GM23338 (cell line): ENCODE data around the gene CEMIP2. TPM values are rescaled to one million over a fixed set of nuclear protein-coding genes. Genes with fewer than 3 reads are reported as not detected.

Experiments
- ATAC-seq: fragments of 200-7000 bp; cut with Tn5 transposase; 3 replicates; pipeline ENCODE4 v1.9.1; 2020
- DNase-seq: peaks from one replicate; pipeline ENCODE4 v3.0.0-alpha.2; 2015; ENCODE audit warnings: low spot score
- H2AFZ ChIP-seq: fragments of 200-600 bp; sonication (generic); 2 replicates; pipeline ENCODE4 v1.8.0; 2016; ENCODE audit warnings: antibody characterized with exemption, mild to moderate bottlenecking, moderate library complexity
- H3F3A ChIP-seq: fragments of 200-600 bp; sonication (generic); replicated peaks from 2 replicates; pipeline ENCODE4 v1.8.0; 2017; ENCODE audit warnings: antibody characterized with exemption, mixed run types, low read depth
- H3K27ac ChIP-seq: fragments of 200-600 bp; sonication (generic); 2 replicates; pipeline ENCODE4 v1.6.1; 2016; ENCODE audit warnings: low read depth
- H3K27me3 ChIP-seq: fragments of 200-600 bp; sonication (generic); 2 replicates; pipeline ENCODE4 v1.8.0; 2016; ENCODE audit warnings: mild to moderate bottlenecking, mixed run types, moderate library complexity; ENCODE audit not compliant: insufficient read depth
- H3K36me3 ChIP-seq: fragments of 200-600 bp; sonication (generic); 2 replicates; pipeline ENCODE4 v1.8.0; 2016; ENCODE audit warnings: mild to moderate bottlenecking; ENCODE audit not compliant: insufficient read depth
- H3K4me1 ChIP-seq: fragments of 200-600 bp; sonication (generic); 2 replicates; pipeline ENCODE4 v1.8.0; 2016; ENCODE audit warnings: mild to moderate bottlenecking, moderate library complexity; ENCODE audit not compliant: insufficient read depth
- H3K4me2 ChIP-seq: fragments of 200-600 bp; sonication (generic); 2 replicates; pipeline ENCODE4 v1.7.1; 2017; ENCODE audit warnings: mixed run types
- H3K4me3 ChIP-seq: fragments of 200-600 bp; sonication (generic); 2 replicates; pipeline ENCODE4 v1.6.1; 2016; ENCODE audit warnings: mixed run types
- H3K79me2 ChIP-seq: fragments of 200-600 bp; sonication (generic); replicated peaks from 2 replicates; pipeline ENCODE4 v1.8.0; 2017; ENCODE audit warnings: mild to moderate bottlenecking; ENCODE audit not compliant: insufficient read depth
- H3K9me2 ChIP-seq: fragments of 200-600 bp; sonication (generic); 2 replicates; pipeline ENCODE4 v1.8.0; 2017; ENCODE audit not compliant: insufficient read depth
- H4K20me1 ChIP-seq: fragments of 200-600 bp; sonication (generic); replicated peaks from 2 replicates; pipeline ENCODE4 v1.8.0; 2017; ENCODE audit warnings: mild to moderate bottlenecking; ENCODE audit not compliant: insufficient read depth
- H3K27ac Mint-ChIP-seq: 2 replicates; pipeline ENCODE4 v1.8.0; 2020; ENCODE audit warnings: inconsistent platforms, mild to moderate bottlenecking, moderate library complexity, mixed read lengths
- H3K27me3 Mint-ChIP-seq: 3 replicates; pipeline ENCODE4 v1.8.0; 2022; ENCODE audit warnings: low read depth, mild to moderate bottlenecking, moderate library complexity, mixed read lengths, inconsistent platforms; ENCODE audit not compliant: insufficient read depth, poor library complexity
- H3K36me3 Mint-ChIP-seq: 3 replicates; pipeline ENCODE4 v1.8.0; 2021; ENCODE audit warnings: low read depth, mild to moderate bottlenecking, inconsistent platforms, moderate library complexity, mixed read lengths
- H3K4me1 Mint-ChIP-seq: 3 replicates; pipeline ENCODE4 v1.8.0; 2020; ENCODE audit warnings: mild to moderate bottlenecking, inconsistent platforms, mixed read lengths
- H3K4me3 Mint-ChIP-seq: 3 replicates; pipeline ENCODE4 v1.8.0; 2021; ENCODE audit warnings: moderate library complexity, mild to moderate bottlenecking, inconsistent platforms, mixed read lengths
- H3K9me3 Mint-ChIP-seq: 3 replicates; pipeline ENCODE4 v1.8.0; 2020; ENCODE audit warnings: moderate library complexity, mild to moderate bottlenecking, inconsistent platforms, mixed read lengths
- CREB1 ChIP-seq: fragments of 250-450 bp; sonication (Bioruptor Pico); IDR thresholded peaks from 2 replicates; pipeline ENCODE4 v1.5.0; 2020; ENCODE audit warnings: low read depth, mild to moderate bottlenecking, moderate library complexity
- ETS1 ChIP-seq: IDR thresholded peaks from 2 replicates; pipeline ENCODE4 v1.6.1; 2016; ENCODE audit warnings: antibody characterized with exemption
- JUNB ChIP-seq: IDR thresholded peaks from one replicate; pipeline ENCODE4 v1.6.1; 2016; ENCODE audit warnings: antibody characterized with exemption; ENCODE audit not compliant: unreplicated experiment
- NANOG ChIP-seq: IDR thresholded peaks from 2 replicates; pipeline ENCODE4 v1.6.1; 2016; ENCODE audit warnings: antibody characterized with exemption, borderline replicate concordance
- ZNF114 ChIP-seq: fragments of 250-450 bp; sonication (Bioruptor Pico); IDR thresholded peaks from 2 replicates; pipeline ENCODE4 v1.5.0; 2020; ENCODE audit warnings: mild to moderate bottlenecking, moderate library complexity
- ZNF462 ChIP-seq: fragments of 250-450 bp; sonication (Bioruptor Pico); IDR thresholded peaks from 2 replicates; pipeline ENCODE4 v1.5.0; 2020; ENCODE audit warnings: mild to moderate bottlenecking, moderate library complexity
- polyA plus RNA-seq: library from polyadenylated mRNA; unstranded; fragments of >200 nt; fragmentation: Nextera tagmentation; extraction: Ambion mirVana; gene quantifications from 2 replicates; pipeline ENCODE4 v1.2.1, GENCODE V29; 2016
- total RNA-seq: library from RNA; depleted of rRNA; stranded (reverse); fragments of >200 nt; shearing (Covaris generic); gene quantifications from 2 replicates; pipeline ENCODE4 v1.2.3, GENCODE V29; 2014

The CEMIP2 gene
- total and polyA plus RNA-seq, 2 experiments from 2014 or later: 23.0 to 76.7 TPM

GRCh38 chr9:71643330-71643729, 125.0 kb downstream of the CEMIP2 start (continued):
- no peak for TF ChIP-seq ZNF462 (CRISPR knock-in tag)
- no peak for TF ChIP-seq ETS1

- H3K27ac Mint-ChIP-seq: no peak overlapping the region
- H3K4me1 Mint-ChIP-seq: peaks cover under 1% of the 10 kb centered on the region
- H3K9me3 Mint-ChIP-seq: no peaks in the 10 kb centered on the region
- H3K4me2 ChIP-seq: no peak overlapping the region
- no peaks in the 10 kb centered on the region for H3K36me3 ChIP-seq
- peaks cover 5% of the 10 kb centered on the region for H3K27me3 ChIP-seq
- H2AFZ ChIP-seq: peak overlapping the region; percentile 3; the same call in 1 of the 2 replicates
- H4K20me1 ChIP-seq: no peaks in the 10 kb centered on the region
- H3K4me1 ChIP-seq: no peaks in the 10 kb centered on the region; the same call in 1 of the 2 replicates
- peaks cover 6% of the 10 kb centered on the region; the same call in 1 of the 2 replicates for H3K9me2 ChIP-seq
- H3K4me3 ChIP-seq: no peak overlapping the region
- no peak for ATAC-seq
- no peak overlapping the region for H3K27ac ChIP-seq
- H3K27me3 Mint-ChIP-seq: peaks cover 5% of the 10 kb centered on the region
- no peak for DNase-seq
- H3K36me3 Mint-ChIP-seq: no peaks in the 10 kb centered on the region
- H3K4me3 Mint-ChIP-seq: no peak overlapping the region
- no peaks in the 10 kb centered on the region; the same call in 1 of the 2 replicates for H3F3A ChIP-seq
- H3K79me2 ChIP-seq: no peaks in the 10 kb centered on the region
- TF ChIP-seq NANOG (no peak), ZNF114 (CRISPR knock-in tag) (no peak), CREB1 (no peak), JUNB (no peak), ZNF462 (CRISPR knock-in tag) (no peak), ETS1 (no peak)
Observed at GRCh38 chr9:71642056-71642455, 126.3 kb downstream of the CEMIP2 start.
